Measurements from ENCODE around the gene CASR.

Gene CASR

DNA sequence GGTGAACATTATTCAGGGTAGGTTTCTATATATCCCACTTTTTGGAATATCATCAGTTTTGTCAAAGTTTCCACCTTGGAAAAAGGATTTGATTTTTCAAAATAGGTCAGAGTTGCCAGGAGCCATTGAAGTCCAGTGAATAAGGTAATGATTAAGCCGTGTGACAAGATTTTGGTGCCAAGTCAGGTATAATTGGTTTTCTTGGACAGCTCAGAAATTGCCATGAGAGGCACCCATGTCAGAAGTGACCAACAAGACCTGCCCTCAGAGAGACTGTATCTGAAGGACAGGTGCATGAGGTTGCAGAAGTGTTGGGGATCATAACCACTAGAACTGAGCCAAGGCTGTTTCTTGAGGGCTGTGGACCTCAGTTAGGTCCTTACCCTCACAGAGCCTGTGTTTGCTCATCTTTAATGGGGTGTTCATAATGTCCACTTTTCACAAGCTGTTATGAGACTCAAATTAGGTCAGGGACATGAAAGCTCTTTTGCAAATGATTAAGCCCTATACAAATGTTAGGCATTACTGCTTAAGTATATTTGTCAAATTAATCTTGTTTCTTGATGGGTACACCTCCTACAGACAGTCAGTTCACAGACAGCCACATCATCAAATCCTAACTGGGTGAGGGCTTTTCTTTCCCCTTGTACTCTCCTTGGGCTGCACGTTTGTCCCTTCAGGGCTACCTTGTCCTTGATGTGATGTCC lies 32.3 kb downstream of the CASR start:
- Histone ChIP-seq H3K9me3 (no peaks in the 10 kb centered on the region), H3K27me3 (no peaks in the 10 kb centered on the region), H3K36me3 (no peaks in the 10 kb centered on the region), H3K27ac (no peak overlapping the region), H3K4me1 (ENCODE audit: control insufficient read depth in 1 of 2, insufficient read depth in 1 of 2, low read depth in 1 of 2, low read length in 1 of 2) (no peaks in the 10 kb centered on the region), H3K4me3 (ENCODE audit: low read depth in 1 of 2, low read length in 1 of 2) (no peak overlapping the region)
- TF ChIP-seq, protein P1, sequence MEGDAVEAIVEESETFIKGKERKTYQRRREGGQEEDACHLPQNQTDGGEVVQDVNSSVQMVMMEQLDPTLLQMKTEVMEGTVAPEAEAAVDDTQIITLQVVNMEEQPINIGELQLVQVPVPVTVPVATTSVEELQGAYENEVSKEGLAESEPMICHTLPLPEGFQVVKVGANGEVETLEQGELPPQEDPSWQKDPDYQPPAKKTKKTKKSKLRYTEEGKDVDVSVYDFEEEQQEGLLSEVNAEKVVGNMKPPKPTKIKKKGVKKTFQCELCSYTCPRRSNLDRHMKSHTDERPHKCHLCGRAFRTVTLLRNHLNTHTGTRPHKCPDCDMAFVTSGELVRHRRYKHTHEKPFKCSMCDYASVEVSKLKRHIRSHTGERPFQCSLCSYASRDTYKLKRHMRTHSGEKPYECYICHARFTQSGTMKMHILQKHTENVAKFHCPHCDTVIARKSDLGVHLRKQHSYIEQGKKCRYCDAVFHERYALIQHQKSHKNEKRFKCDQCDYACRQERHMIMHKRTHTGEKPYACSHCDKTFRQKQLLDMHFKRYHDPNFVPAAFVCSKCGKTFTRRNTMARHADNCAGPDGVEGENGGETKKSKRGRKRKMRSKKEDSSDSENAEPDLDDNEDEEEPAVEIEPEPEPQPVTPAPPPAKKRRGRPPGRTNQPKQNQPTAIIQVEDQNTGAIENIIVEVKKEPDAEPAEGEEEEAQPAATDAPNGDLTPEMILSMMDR (IDR thresholded peaks at IDR 0.05) = no peak

DNA sequence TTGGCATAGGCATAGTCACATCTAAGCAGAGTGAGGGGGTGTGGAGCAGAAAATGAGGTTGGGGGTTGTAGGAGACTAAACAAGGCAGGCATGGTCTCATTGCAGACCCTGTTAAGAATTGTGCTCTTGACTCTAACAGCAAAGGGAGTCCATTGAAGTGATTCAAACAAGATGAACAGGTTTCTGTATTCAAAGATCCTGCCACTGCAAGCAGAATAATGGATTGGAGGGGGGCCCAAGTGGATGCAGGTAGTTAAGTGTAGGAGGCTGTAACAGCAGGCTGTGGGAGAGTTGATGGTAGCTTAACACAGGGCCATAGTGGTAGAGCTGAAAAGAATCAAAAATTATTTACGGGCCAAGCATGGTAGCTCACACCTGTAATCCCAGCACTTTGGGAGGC lies 34.4 kb downstream of the CASR start:
- Histone ChIP-seq H3K4me1 (ENCODE audit: control insufficient read depth in 1 of 2, insufficient read depth in 1 of 2, low read depth in 1 of 2, low read length in 1 of 2) (no peaks in the 10 kb centered on the region), H3K27me3 (no peaks in the 10 kb centered on the region), H3K27ac (no peak overlapping the region), H3K9me3 (no peaks in the 10 kb centered on the region), H3K4me3 (ENCODE audit: low read depth in 1 of 2, low read length in 1 of 2) (no peak overlapping the region), H3K36me3 (no peaks in the 10 kb centered on the region)
- TF ChIP-seq, protein P1 (IDR thresholded peaks at IDR 0.05) = no peak

DNA sequence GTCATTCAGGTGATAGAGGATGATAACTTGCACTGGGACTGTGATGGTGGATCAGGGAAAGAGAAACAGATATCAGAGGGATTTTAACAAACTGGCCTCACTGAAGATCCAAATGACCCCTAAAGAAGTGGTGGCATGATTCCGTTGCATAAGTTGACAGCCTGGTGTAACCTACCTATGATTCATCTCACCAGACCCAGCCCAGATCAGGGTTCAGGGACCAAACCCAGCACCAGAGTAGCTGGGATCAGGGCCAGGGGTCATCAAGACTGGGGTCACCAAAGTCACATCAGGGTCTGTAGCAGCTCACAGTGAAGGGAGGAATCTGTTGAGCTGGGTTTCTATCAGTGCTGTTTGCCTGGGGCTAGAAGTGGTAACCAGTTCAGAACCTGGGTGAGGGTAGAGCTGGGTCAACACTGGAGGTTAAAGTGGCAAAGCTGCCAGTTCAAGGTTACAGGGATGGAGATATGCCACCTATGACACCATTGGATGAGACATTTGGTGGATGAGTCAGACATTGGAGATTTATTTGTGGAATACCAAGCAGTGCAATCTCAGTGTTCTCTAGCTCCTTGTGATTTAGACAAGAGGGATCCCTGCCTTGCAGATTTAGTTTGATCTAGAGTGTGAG lies 35.9 kb downstream of the CASR start:
- TF ChIP-seq, protein P1 (IDR thresholded peaks at IDR 0.05) = no peak

DNA sequence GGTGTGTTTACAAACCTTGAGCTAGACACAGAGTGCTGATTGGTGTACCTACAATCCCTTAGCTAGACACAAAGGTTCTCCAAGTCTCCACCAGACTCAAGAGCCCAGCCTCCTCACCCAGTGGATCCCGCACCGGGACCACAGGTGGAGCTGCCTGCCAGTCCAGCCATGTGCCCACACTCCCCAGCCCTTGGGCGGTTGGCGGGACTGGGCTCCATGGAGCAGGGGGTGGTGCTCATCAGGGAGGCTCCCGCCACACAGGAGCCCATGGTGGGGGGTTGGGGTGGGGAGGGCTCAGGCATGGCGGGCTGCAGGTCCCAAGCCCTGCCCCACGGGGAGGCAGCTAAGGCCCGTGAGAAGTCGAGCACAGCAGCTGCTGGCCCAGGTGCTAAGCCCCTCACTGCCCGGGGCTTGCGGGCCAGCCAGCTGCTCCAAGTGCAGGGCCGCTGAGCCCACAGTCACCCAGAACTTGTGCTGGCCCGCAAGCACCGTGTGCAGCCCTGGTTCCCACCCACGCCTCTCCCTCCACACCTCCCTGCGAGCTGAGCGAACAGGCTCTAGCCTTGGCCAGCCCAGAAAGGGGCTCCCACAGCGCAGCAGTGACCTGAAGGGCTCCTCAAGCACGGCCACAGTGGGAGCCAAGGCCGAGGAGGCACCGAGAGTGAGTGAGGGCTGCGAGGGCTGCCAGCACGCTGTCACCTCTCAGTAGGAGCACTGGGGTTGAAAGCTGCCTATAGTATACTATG lies 43.7 kb downstream of the CASR start:
- Histone ChIP-seq H3K27me3 (no peaks in the 10 kb centered on the region), H3K4me1 (ENCODE audit: control insufficient read depth in 1 of 2, insufficient read depth in 1 of 2, low read depth in 1 of 2, low read length in 1 of 2) (peaks cover 6% of the 10 kb centered on the region in 2 experiments), H3K36me3 (no peaks in the 10 kb centered on the region), H3K9me3 (no peaks in the 10 kb centered on the region), H3K27ac (no peak overlapping the region), H3K4me3 (ENCODE audit: low read depth in 1 of 2, low read length in 1 of 2) (no peak overlapping the region)
- TF ChIP-seq, protein P1 (IDR thresholded peaks at IDR 0.05) = no peak

More for the DNA sequence above, 35.9 kb downstream of the CASR start:
- Histone ChIP-seq H3K27ac (no peak overlapping the region), H3K4me3 (ENCODE audit: low read depth in 1 of 2, low read length in 1 of 2) (no peak overlapping the region), H3K9me3 (no peaks in the 10 kb centered on the region), H3K36me3 (no peaks in the 10 kb centered on the region), H3K4me1 (ENCODE audit: control insufficient read depth in 1 of 2, insufficient read depth in 1 of 2, low read depth in 1 of 2, low read length in 1 of 2) (no peaks in the 10 kb centered on the region), H3K27me3 (no peaks in the 10 kb centered on the region)

DNA sequence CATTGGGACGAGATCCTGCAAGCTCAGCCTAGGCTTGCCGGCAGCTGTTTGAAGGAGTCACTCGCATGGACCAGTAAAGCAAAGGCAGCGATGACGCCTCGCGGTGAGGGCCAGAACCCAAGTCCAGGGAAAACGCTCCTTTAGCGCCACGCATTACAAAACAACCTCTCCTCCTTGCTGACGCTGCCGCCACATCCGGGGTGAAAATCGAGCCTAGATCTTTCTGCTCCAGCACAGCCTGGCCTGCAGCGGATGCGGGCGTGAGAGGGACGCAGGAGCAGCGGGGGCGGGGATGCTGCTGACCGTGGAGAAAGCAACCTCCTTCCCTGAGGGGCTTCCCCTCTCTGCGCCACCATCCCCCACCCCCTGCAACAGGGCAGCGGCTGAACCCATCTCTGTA lies 46.7 kb downstream of the CASR start:
- Histone ChIP-seq H3K4me3 (ENCODE audit: low read depth in 1 of 2, low read length in 1 of 2) (no peak overlapping the region), H3K4me1 (ENCODE audit: control insufficient read depth in 1 of 2, insufficient read depth in 1 of 2, low read depth in 1 of 2, low read length in 1 of 2) (peaks cover 34 to 36% of the 10 kb centered on the region in 2 experiments), H3K9me3 (no peaks in the 10 kb centered on the region), H3K27me3 (no peaks in the 10 kb centered on the region), H3K27ac (no peak overlapping the region), H3K36me3 (no peaks in the 10 kb centered on the region)
- TF ChIP-seq, protein P1 (IDR thresholded peaks at IDR 0.05) = no peak
